K562 (cell line): Measurements from ENCODE around the gene ZNF629. TPM values are rescaled to one million over a fixed set of nuclear protein-coding genes. Genes with fewer than 3 reads are reported as not detected.

Source experiments
- ASH1L ChIP-seq: fragments of 450-650 bp; IDR thresholded peaks from 2 replicates; pipeline ENCODE4 v1.6.1; 2018; ENCODE audit warnings: borderline replicate concordance, mild to moderate bottlenecking, low read depth; ENCODE audit not compliant: partially characterized antibody
- CHD7 ChIP-seq: fragments of 200-600 bp; sonication (generic); IDR thresholded peaks from one replicate; pipeline ENCODE4 v1.6.1; 2012; ENCODE audit warnings: mild to moderate bottlenecking, low read depth, low read length, inconsistent platforms
- COPS2 ChIP-seq: fragments of 450-650 bp; conservative IDR thresholded peaks from 2 replicates; pipeline ENCODE4 v1.6.1; 2016; ENCODE audit warnings: mild to moderate bottlenecking, moderate library complexity
- E2F8 ChIP-seq: fragments of 450-650 bp; IDR thresholded peaks from 2 replicates; pipeline ENCODE4 v1.7.1; 2018; ENCODE audit warnings: mild to moderate bottlenecking, low read depth; ENCODE audit not compliant: partially characterized antibody
- HDAC3 ChIP-seq: fragments of 450-650 bp; IDR thresholded peaks from 2 replicates; pipeline ENCODE4 v1.6.1; 2018; ENCODE audit warnings: borderline replicate concordance, mild to moderate bottlenecking, moderate library complexity; ENCODE audit not compliant: partially characterized antibody
- MNT ChIP-seq, 2 experiments: fragments of 450-650 bp; conservative IDR thresholded peaks; 2 replicates each; pipeline ENCODE4 v1.6.1; 2017; ENCODE audit warnings: mild to moderate bottlenecking in 2 of 2, moderate library complexity in 2 of 2
- PHB ChIP-seq: fragments of 250-450 bp; sonication (Bioruptor Pico); IDR thresholded peaks from 2 replicates; pipeline ENCODE4 v1.5.0; 2021
- POLR2G ChIP-seq: fragments of 200-400 bp; formaldehyde crosslinking; IDR thresholded peaks from 2 replicates; pipeline ENCODE4 v1.6.1; 2017; ENCODE audit warnings: low read depth, mild to moderate bottlenecking, antibody characterized with exemption, low read length, moderate library complexity
- U2AF2 ChIP-seq: fragments of 200-400 bp; formaldehyde crosslinking; optimal IDR thresholded peaks from 2 replicates; pipeline ENCODE3; 2017; ENCODE audit warnings: low read depth, mild to moderate bottlenecking, low read length
- ZNF431 ChIP-seq: sonication (generic); formaldehyde crosslinking; IDR thresholded peaks from 2 replicates; pipeline ENCODE4 v1.8.0; 2022; ENCODE audit warnings: mild to moderate bottlenecking, missing genetic modification reagents
- polyA plus RNA-seq, 8 experiments: library from polyadenylated mRNA; depleted of rRNA in 4 of 8; stranded (reverse) in 5 of 8; unstranded in 3 of 8; fragments of >200 nt; fragmentation: Nextera tagmentation in 2 of 8; fragmentation: Illumina TruSeq in 1 of 8; extraction: Ambion mirVana in 2 of 8; extraction: Trizol in 1 of 8; gene quantifications; 2 replicates each; pipeline versions ENCODE4 v1.2.1 to v1.2.3, GENCODE V29; 2011 to 2014; ENCODE audit warnings: inconsistent platforms in 1 of 8, missing spikeins in 1 of 8
- total RNA-seq, 7 experiments: library from RNA; depleted of rRNA in 6 of 7; stranded (reverse); fragments of >200 nt in 6 of 7; fragmentation: Illumina TruSeq in 2 of 7; extraction: Trizol in 2 of 7; gene quantifications; 2 replicates each; pipeline versions ENCODE4 v1.2.1 to v1.2.3, GENCODE V29; 2011 to 2021; ENCODE audit warnings: low replicate concordance in 1 of 7

The ZNF629 gene
- total and polyA plus RNA-seq, 9 of the 15 experiments (the other 6 are each of a cell fraction or from before 2014, with no cell fraction given), result 0.44 to 18.8 (median 7.4) TPM

- no peak for TF ChIP-seq CHD7
- TF ChIP-seq ZNF431 (CRISPR knock-in tag), result no peak
- TF ChIP-seq U2AF2, result no peak
- TF ChIP-seq E2F8, result peak; percentile 85
- peak; percentile 89 for TF ChIP-seq POLR2G
- TF ChIP-seq PHB (CRISPR knock-in tag), result no peak
- no peak for TF ChIP-seq HDAC3
- TF ChIP-seq MNT (conservative IDR thresholded peaks at IDR 0.05), result peak; percentile 96 to 97
- TF ChIP-seq ASH1L, result peak; percentile 67
- TF ChIP-seq COPS2, result no peak
Observed at GRCh38 chr16:30747799-30748633, 39.0 kb downstream of the ZNF629 start, which contains the start of gene PHKG2 (continued).
